H9 (cell line): ENCODE measurements around the gene HS6ST3. TPM values are rescaled to one million over a fixed set of nuclear protein-coding genes. Genes with fewer than 3 reads are reported as not detected.

ENCODE experiments used
- DNase-seq: peaks from one replicate; pipeline ENCODE4 v3.0.0-alpha.2; 2017
- H2AFZ ChIP-seq: one replicate; pipeline ENCODE4 v1.6.1; 2013; ENCODE audit warnings: mild to moderate bottlenecking, low read length, control low read depth, moderate library complexity
- H2AK5ac ChIP-seq: 2 replicates; pipeline ENCODE4 v1.6.1; 2013; ENCODE audit warnings: low read length, control low read depth, mixed read lengths; ENCODE audit not compliant: insufficient read length
- H2BK120ac ChIP-seq: one replicate; pipeline ENCODE4 v1.6.1; 2013; ENCODE audit warnings: low read depth, mild to moderate bottlenecking, low read length, control low read depth, inconsistent platforms; ENCODE audit not compliant: poor library complexity, severe bottlenecking
- H2BK12ac ChIP-seq: 2 replicates; pipeline ENCODE4 v1.6.1; 2013; ENCODE audit warnings: low read length, control low read depth, mixed read lengths, low read depth; ENCODE audit not compliant: insufficient read length
- H2BK15ac ChIP-seq: 2 replicates; pipeline ENCODE4 v1.6.1; 2013; ENCODE audit warnings: low read depth, low read length, control low read depth
- H2BK20ac ChIP-seq: one replicate; pipeline ENCODE4 v1.6.1; 2013; ENCODE audit warnings: low read depth, mild to moderate bottlenecking, low read length, control low read depth, inconsistent platforms; ENCODE audit not compliant: poor library complexity, severe bottlenecking
- H2BK5ac ChIP-seq: 2 replicates; pipeline ENCODE4 v1.6.1; 2013; ENCODE audit warnings: low read length, control low read depth, mixed read lengths; ENCODE audit not compliant: insufficient read length
- H3K14ac ChIP-seq: 2 replicates; pipeline ENCODE4 v1.6.1; 2013; ENCODE audit warnings: low read length, control low read depth; ENCODE audit not compliant: insufficient read depth
- H3K18ac ChIP-seq: 2 replicates; pipeline ENCODE4 v1.6.1; 2013; ENCODE audit warnings: low read depth, mild to moderate bottlenecking, mixed read lengths, low read length, control low read depth; ENCODE audit not compliant: insufficient read length
- H3K23ac ChIP-seq: 2 replicates; pipeline ENCODE4 v1.6.1; 2013; ENCODE audit warnings: low read length, control low read depth, mixed read lengths, low read depth; ENCODE audit not compliant: insufficient read length
- H3K23me2 ChIP-seq: 2 replicates; pipeline ENCODE4 v1.6.1; 2013; ENCODE audit warnings: low read depth, mild to moderate bottlenecking, mixed read lengths, low read length, control low read depth; ENCODE audit not compliant: insufficient read length, poor library complexity, severe bottlenecking
- H3K27ac ChIP-seq: 2 replicates; pipeline ENCODE4 v1.5.1; 2013; ENCODE audit warnings: low read length, control low read depth, mixed read lengths, low read depth; ENCODE audit not compliant: insufficient read length
- H3K27me3 ChIP-seq: 2 replicates; pipeline ENCODE4 v1.6.1; 2013; ENCODE audit warnings: low read length, control low read depth, inconsistent platforms; ENCODE audit not compliant: insufficient read depth
- H3K4ac ChIP-seq: 2 replicates; pipeline ENCODE4 v1.6.1; 2013; ENCODE audit warnings: low read depth, mild to moderate bottlenecking, control low read depth, inconsistent platforms, low read length, moderate library complexity
- H3K4me1 ChIP-seq: 2 replicates; pipeline ENCODE4 v1.6.1; 2013; ENCODE audit warnings: low read length, control low read depth, inconsistent platforms; ENCODE audit not compliant: insufficient read depth
- H3K4me2 ChIP-seq: 2 replicates; pipeline ENCODE4 v1.6.1; 2013; ENCODE audit warnings: low read length, control low read depth, mixed read lengths; ENCODE audit not compliant: insufficient read length, insufficient read depth
- H3K56ac ChIP-seq: 2 replicates; pipeline ENCODE4 v1.6.1; 2013; ENCODE audit warnings: low read depth, mild to moderate bottlenecking, mixed read lengths, low read length, control low read depth; ENCODE audit not compliant: insufficient read length
- H3K79me1 ChIP-seq: 2 replicates; pipeline ENCODE4 v1.6.1; 2013; ENCODE audit warnings: low read depth, mild to moderate bottlenecking, moderate library complexity, low read length, control low read depth, inconsistent platforms; ENCODE audit not compliant: insufficient read depth, poor library complexity, severe bottlenecking
- H3K79me2 ChIP-seq: 2 replicates; pipeline ENCODE4 v1.6.1; 2013; ENCODE audit warnings: low read length, control low read depth, inconsistent platforms; ENCODE audit not compliant: insufficient read depth
- H3K9ac ChIP-seq: 2 replicates; pipeline ENCODE4 v1.6.1; 2013; ENCODE audit warnings: low read length, control low read depth, mixed read lengths; ENCODE audit not compliant: insufficient read length; ENCODE audit errors: extremely low read depth
- H3K9me3 ChIP-seq: one replicate; pipeline ENCODE4 v1.6.1; 2013; ENCODE audit warnings: low read depth, low read length, inconsistent platforms; ENCODE audit not compliant: control insufficient read depth
- H3T11ph ChIP-seq: one replicate; pipeline ENCODE4 v1.6.1; 2013; ENCODE audit warnings: mild to moderate bottlenecking, low read length, control low read depth, inconsistent platforms
- H4K20me1 ChIP-seq: one replicate; pipeline ENCODE4 v1.6.1; 2013; ENCODE audit not compliant: control insufficient read depth, insufficient read length, insufficient read depth
- H4K5ac ChIP-seq: 2 replicates; pipeline ENCODE4 v1.6.1; 2013; ENCODE audit warnings: low read depth, mild to moderate bottlenecking, mixed read lengths, low read length, control low read depth; ENCODE audit not compliant: insufficient read length
- H4K8ac ChIP-seq: replicated peaks from 2 replicates; pipeline ENCODE4 v1.6.1; 2013; ENCODE audit warnings: low read length, control low read depth, mixed read lengths, low read depth; ENCODE audit not compliant: insufficient read length
- H4K91ac ChIP-seq: 2 replicates; pipeline ENCODE4 v1.6.1; 2013; ENCODE audit warnings: low read depth, mild to moderate bottlenecking, moderate library complexity, mixed read lengths, low read length, control low read depth; ENCODE audit not compliant: insufficient read length
- H3K27ac Mint-ChIP-seq, 3 experiments: 2 replicates in 2 of 3; 3 replicates in 1 of 3; pipeline ENCODE4 v1.8.0; 2020 to 2021; ENCODE audit warnings: mixed read lengths in 3 of 3, mild to moderate bottlenecking in 1 of 3, moderate library complexity in 1 of 3
- H3K27me3 Mint-ChIP-seq: 2 replicates; pipeline ENCODE4 v1.8.0; 2021; ENCODE audit warnings: low read depth, mild to moderate bottlenecking, moderate library complexity, mixed read lengths
- H3K36me3 Mint-ChIP-seq, 3 experiments: 2 replicates in 2 of 3; 3 replicates in 1 of 3; pipeline ENCODE4 v1.8.0; 2020 to 2021; ENCODE audit warnings: low read depth in 3 of 3, mixed read lengths in 3 of 3; ENCODE audit not compliant: insufficient read depth in 1 of 3
- H3K4me1 Mint-ChIP-seq, 2 experiments: 2 replicates each; pipeline ENCODE4 v1.8.0; 2020; ENCODE audit warnings: mixed read lengths in 2 of 2
- H3K4me3 Mint-ChIP-seq, 2 experiments: 2 replicates in 1 of 2; 3 replicates in 1 of 2; pipeline ENCODE4 v1.8.0; 2020 to 2021; ENCODE audit warnings: mild to moderate bottlenecking in 2 of 2, mixed read lengths in 2 of 2, moderate library complexity in 1 of 2
- H3K9me3 Mint-ChIP-seq, 2 experiments: 2 replicates in 1 of 2; 3 replicates in 1 of 2; pipeline ENCODE4 v1.8.0; 2020; ENCODE audit warnings: mild to moderate bottlenecking in 2 of 2, mixed read lengths in 2 of 2, moderate library complexity in 1 of 2
- CTCF ChIP-seq: fragments of 200-600 bp; sonication (generic); conservative IDR thresholded peaks from 3 replicates; pipeline ENCODE4 v1.8.0; 2021; ENCODE audit warnings: antibody characterized with exemption, mild to moderate bottlenecking
- WGBS: extraction: QIAGEN DNeasy Blood & Tissue Kit; methylation state at CpG from one replicate; pipeline ENCODE4 v1.1.7; 2013; ENCODE audit warnings: missing lambda C conversion rate, low lambda C conversion rate, mixed read lengths; ENCODE audit not compliant: insufficient read length; ENCODE audit errors: extremely low coverage; 5-methylcytosine and 5-hydroxymethylcytosine counted together
- total RNA-seq: library from RNA; stranded (reverse); gene quantifications from 2 replicates; pipeline ENCODE4 v1.2.1, GENCODE V29; 2021

HS6ST3 gene
- total RNA-seq, 1 experiment from 2014 or later, result 0.44 TPM

- H3K27ac ChIP-seq, result no peak overlapping the region
- no peaks in the 10 kb centered on the region for H3K23me2 ChIP-seq
- H3T11ph ChIP-seq, result no peak overlapping the region
- H3K4me3 Mint-ChIP-seq, result no peak overlapping the region
- H3K4me2 ChIP-seq, result no peak overlapping the region
- H4K5ac ChIP-seq, result no peak overlapping the region
- H2BK5ac ChIP-seq, result no peak overlapping the region
- H4K20me1 ChIP-seq, result no peaks in the 10 kb centered on the region
- H3K18ac ChIP-seq, result no peak overlapping the region
- H4K91ac ChIP-seq, result no peak overlapping the region
- H3K4me1 ChIP-seq, result no peaks in the 10 kb centered on the region
- H3K79me2 ChIP-seq, result no peaks in the 10 kb centered on the region
- H4K8ac ChIP-seq, result no peak overlapping the region
- WGBS, result no CpG with 5 or more reads among the region's 2 CpGs
- H3K4ac ChIP-seq, result no peak overlapping the region
- H2AFZ ChIP-seq, result no peak overlapping the region
- H3K14ac ChIP-seq, result no peak overlapping the region
- no peaks in the 10 kb centered on the region for H3K27me3 ChIP-seq
- TF ChIP-seq CTCF, result no peak
- no peaks in the 10 kb centered on the region for H3K79me1 ChIP-seq
- no peak overlapping the region for H3K23ac ChIP-seq
- no peak for DNase-seq
- no peak overlapping the region for H2BK120ac ChIP-seq
- H3K36me3 Mint-ChIP-seq, result peaks cover 0 to 11% (median 0%) of the 10 kb centered on the region in 3 experiments; a peak in 1 of 7 replicates
- no peaks in the 10 kb centered on the region for H3K9me3 ChIP-seq
- no peak overlapping the region for H2BK20ac ChIP-seq
- peaks cover 11% of the 10 kb centered on the region in 2 experiments for H3K9me3 Mint-ChIP-seq
- no peak overlapping the region for H2AK5ac ChIP-seq
- no peak overlapping the region for H3K27ac Mint-ChIP-seq
- H2BK15ac ChIP-seq, result no peak overlapping the region
- no peak overlapping the region for H3K56ac ChIP-seq
- H2BK12ac ChIP-seq, result no peak overlapping the region
- no peak overlapping the region for H3K9ac ChIP-seq
- H3K27me3 Mint-ChIP-seq, result peaks cover 1% of the 10 kb centered on the region; the same call in 1 of the 2 replicates
- no peaks in the 10 kb centered on the region for H3K4me1 Mint-ChIP-seq
Observed at GRCh38 chr13:96728463-96728862, 638.6 kb downstream of the HS6ST3 start.
